ENCODE measurements around the gene GNPDA2. TPM values are rescaled to one million over a fixed set of nuclear protein-coding genes. Genes with fewer than 3 reads are reported as not detected.

GNPDA2 gene
- total and polyA plus RNA-seq, 2 of the 4 experiments (the other 2 are of a cell fraction): 11.0 to 13.4 TPM

DNA sequence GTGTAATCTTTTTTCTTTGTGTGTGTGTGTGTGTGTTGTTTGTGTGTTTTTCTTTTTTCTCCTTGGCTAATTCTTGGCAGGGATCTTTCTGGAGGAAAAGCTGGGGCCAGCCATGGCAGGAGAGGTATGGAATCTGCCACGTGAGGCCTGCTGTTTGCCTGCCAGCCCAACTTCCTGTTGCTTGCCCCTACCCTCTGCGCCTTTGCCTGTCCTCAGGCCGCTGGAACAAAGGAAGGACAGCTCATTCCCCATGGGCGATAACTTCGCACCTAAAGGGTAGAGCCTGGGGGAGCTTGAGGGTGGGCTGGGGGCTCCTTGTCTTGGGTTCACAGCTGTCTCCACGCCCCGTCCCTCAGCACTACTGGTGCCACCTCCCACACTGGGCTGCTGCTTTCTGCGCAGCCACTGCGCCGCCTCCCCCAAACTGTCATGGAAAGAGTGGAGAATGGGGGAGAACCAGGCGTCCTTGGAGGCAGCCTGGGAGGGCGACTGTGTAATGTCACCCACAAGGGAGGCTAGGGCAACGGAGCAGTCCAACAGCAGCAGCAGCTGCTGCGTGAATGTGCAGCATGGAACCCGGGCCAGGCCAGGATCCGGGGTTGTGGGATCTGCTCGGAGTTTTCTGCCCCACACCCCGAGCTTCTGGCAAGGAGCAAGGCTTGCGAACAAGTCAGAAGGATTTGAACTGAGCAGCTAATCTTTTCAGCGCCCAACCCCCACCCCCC, 62.7 kb downstream of the GNPDA2 start:
- Histone ChIP-seq H3K56ac (ENCODE audit: extremely low read depth, insufficient read depth, low read length) (no peak overlapping the region), H3K9me3 (ENCODE audit: control insufficient read depth, insufficient read depth, low read length) (no peaks in the 10 kb centered on the region), H3K4ac (ENCODE audit: low read depth, low read length) (no peak overlapping the region), H3K9me1 (ENCODE audit: insufficient read depth, low read length) (no peaks in the 10 kb centered on the region), H4K91ac (ENCODE audit: insufficient read depth, low read depth, low read length) (no peak overlapping the region), H2BK15ac (ENCODE audit: low read depth, low read length) (no peak overlapping the region), H3K4me2 (ENCODE audit: low read depth, low read length) (no peak overlapping the region), H4K20me1 (ENCODE audit: insufficient read depth, low read length) (no peaks in the 10 kb centered on the region), H3K4me3 (ENCODE audit: insufficient read depth, low read depth, low read length) (no peak overlapping the region), H4K8ac (ENCODE audit: low read depth in 2 of 2, low read length in 2 of 2) (no peak overlapping the region), H4K5ac (ENCODE audit: low read depth, low read length) (no peak overlapping the region), H3K23ac (ENCODE audit: low read depth, low read length) (no peak overlapping the region), H3K36me3 (ENCODE audit: control insufficient read depth, insufficient read depth, low read length) (no peaks in the 10 kb centered on the region), H3K18ac (ENCODE audit: low read depth, low read length) (no peak overlapping the region), H2BK20ac (ENCODE audit: low read depth, low read length) (no peak overlapping the region), H3K9ac (ENCODE audit: low read depth, low read length) (no peak overlapping the region), H2AFZ (replicated peaks; ENCODE audit: low read length, poor library complexity) (no peak overlapping the region), H2AK9ac (replicated peaks; ENCODE audit: low read depth, low read length, poor library complexity) (no peak overlapping the region), H3K27ac (ENCODE audit: insufficient read depth, low read length) (no peak overlapping the region), H2BK120ac (ENCODE audit: low read depth, low read length) (no peak overlapping the region), H2AK5ac (ENCODE audit: low read depth, low read length) (no peak overlapping the region), H3K14ac (replicated peaks; ENCODE audit: low read depth, low read length) (no peak overlapping the region), H3K79me1 (ENCODE audit: low read depth in 1 of 2, low read length in 2 of 2) (no peaks in the 10 kb centered on the region), H2BK5ac (ENCODE audit: low read depth, low read length, poor library complexity, severe bottlenecking) (no peak overlapping the region), H3K4me1 (ENCODE audit: control insufficient read depth, insufficient read depth, low read length) (no peaks in the 10 kb centered on the region), H3K27me3 (ENCODE audit: control insufficient read depth, insufficient read depth, low read length) (no peaks in the 10 kb centered on the region)
- 95% methylated on average over 4 of the region's 20 CpGs; no CpG with 5 or more reads in 1 of the 2 experiments for WGBS, 2 experiments (ENCODE audit: extremely low coverage in 2 of 2, insufficient read length in 1 of 2)
- in situ Hi-C loops (cut with MboI; ENCODE audit: low sequenced_read_pairs): no loop called here
- intact Hi-C loops (cut with micrococcal nuclease): no loop called here
- dilution Hi-C loops (cut with HindIII; ENCODE audit: low sequenced_read_pairs, unreplicated experiment): no loop called here
- DNase-seq (no peak), ATAC-seq (ENCODE audit: low read depth) (no peak)
- CTCF ChIA-PET: no interaction called here
- POLR2A ChIA-PET (ENCODE audit: unreplicated experiment): no interaction called here
- BruUV-seq (replicated peaks): no TSS peak
- TF ChIP-seq, protein P1, sequence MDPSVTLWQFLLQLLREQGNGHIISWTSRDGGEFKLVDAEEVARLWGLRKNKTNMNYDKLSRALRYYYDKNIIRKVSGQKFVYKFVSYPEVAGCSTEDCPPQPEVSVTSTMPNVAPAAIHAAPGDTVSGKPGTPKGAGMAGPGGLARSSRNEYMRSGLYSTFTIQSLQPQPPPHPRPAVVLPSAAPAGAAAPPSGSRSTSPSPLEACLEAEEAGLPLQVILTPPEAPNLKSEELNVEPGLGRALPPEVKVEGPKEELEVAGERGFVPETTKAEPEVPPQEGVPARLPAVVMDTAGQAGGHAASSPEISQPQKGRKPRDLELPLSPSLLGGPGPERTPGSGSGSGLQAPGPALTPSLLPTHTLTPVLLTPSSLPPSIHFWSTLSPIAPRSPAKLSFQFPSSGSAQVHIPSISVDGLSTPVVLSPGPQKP (IDR thresholded peaks at IDR 0.05; ENCODE audit: borderline replicate concordance, low read depth, low read length): no peak
- TF ChIP-seq MAZ (IDR thresholded peaks at IDR 0.05; ENCODE audit: borderline replicate concordance, low read depth, low read length) (no peak), RFX5 (IDR thresholded peaks at IDR 0.05; ENCODE audit: low read depth, low read length) (no peak), CHD1 (IDR thresholded peaks at IDR 0.05; ENCODE audit: low read depth, low read length) (no peak), POLR2A (IDR thresholded peaks at IDR 0.05; ENCODE audit: low read depth, low read length) (no peak), MXI1 (IDR thresholded peaks at IDR 0.05; ENCODE audit: borderline replicate concordance, low read depth, low read length) (no peak), RCOR1 (IDR thresholded peaks at IDR 0.05; ENCODE audit: insufficient replicate concordance, low read length) (no peak), NFE2L2 (IDR thresholded peaks at IDR 0.05; ENCODE audit: low read depth, low read length) (no peak), RAD21 (IDR thresholded peaks at IDR 0.05; ENCODE audit: low read length) (no peak), CEBPB (IDR thresholded peaks at IDR 0.05; ENCODE audit: low read depth, low read length) (no peak), MAFK (IDR thresholded peaks at IDR 0.05; ENCODE audit: low read depth, low read length) (no peak), BHLHE40 (IDR thresholded peaks at IDR 0.05; ENCODE audit: low read depth, low read length) (no peak), SMC3 (IDR thresholded peaks at IDR 0.05; ENCODE audit: low read depth, low read length) (no peak)
- TF ChIP-seq, protein P2, sequence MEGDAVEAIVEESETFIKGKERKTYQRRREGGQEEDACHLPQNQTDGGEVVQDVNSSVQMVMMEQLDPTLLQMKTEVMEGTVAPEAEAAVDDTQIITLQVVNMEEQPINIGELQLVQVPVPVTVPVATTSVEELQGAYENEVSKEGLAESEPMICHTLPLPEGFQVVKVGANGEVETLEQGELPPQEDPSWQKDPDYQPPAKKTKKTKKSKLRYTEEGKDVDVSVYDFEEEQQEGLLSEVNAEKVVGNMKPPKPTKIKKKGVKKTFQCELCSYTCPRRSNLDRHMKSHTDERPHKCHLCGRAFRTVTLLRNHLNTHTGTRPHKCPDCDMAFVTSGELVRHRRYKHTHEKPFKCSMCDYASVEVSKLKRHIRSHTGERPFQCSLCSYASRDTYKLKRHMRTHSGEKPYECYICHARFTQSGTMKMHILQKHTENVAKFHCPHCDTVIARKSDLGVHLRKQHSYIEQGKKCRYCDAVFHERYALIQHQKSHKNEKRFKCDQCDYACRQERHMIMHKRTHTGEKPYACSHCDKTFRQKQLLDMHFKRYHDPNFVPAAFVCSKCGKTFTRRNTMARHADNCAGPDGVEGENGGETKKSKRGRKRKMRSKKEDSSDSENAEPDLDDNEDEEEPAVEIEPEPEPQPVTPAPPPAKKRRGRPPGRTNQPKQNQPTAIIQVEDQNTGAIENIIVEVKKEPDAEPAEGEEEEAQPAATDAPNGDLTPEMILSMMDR (conservative IDR thresholded peaks at IDR 0.05; ENCODE audit: low read depth, low read length): no peak
- TF ChIP-seq, protein P3, sequence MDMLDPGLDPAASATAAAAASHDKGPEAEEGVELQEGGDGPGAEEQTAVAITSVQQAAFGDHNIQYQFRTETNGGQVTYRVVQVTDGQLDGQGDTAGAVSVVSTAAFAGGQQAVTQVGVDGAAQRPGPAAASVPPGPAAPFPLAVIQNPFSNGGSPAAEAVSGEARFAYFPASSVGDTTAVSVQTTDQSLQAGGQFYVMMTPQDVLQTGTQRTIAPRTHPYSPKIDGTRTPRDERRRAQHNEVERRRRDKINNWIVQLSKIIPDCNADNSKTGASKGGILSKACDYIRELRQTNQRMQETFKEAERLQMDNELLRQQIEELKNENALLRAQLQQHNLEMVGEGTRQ (IDR thresholded peaks at IDR 0.05; ENCODE audit: low read depth, low read length): no peak
